ENCODE data around the gene HES7.

The HES7 gene

GRCh38 chr17:8138374-8138671, 14.4 kb upstream of the HES7 start:
- no peak for DNase-seq (ENCODE audit: low read depth in 2 of 2)
- TF ChIP-seq CTCF (IDR thresholded peaks at IDR 0.05; ENCODE audit: low read depth, low read length) = no peak
- H3K4me3 ChIP-seq (replicated peaks in 1 of 2; ENCODE audit: low read depth in 2 of 2, low read length in 2 of 2) = peak overlapping the region in 1 of 2 donors; percentile 34

- H3K4me3 ChIP-seq (replicated peaks in 1 of 2; ENCODE audit: low read depth in 2 of 2, low read length in 2 of 2) = peak overlapping the region in 1 of 2 donors; percentile 34
- DNase-seq (ENCODE audit: low read depth in 2 of 2) = no peak
- TF ChIP-seq CTCF (IDR thresholded peaks at IDR 0.05; ENCODE audit: low read depth, low read length) = no peak
Measured at GRCh38 chr17:8137645-8138373, 13.9 kb upstream of the HES7 start.

- H3K4me3 ChIP-seq (replicated peaks in 1 of 2; ENCODE audit: low read depth in 2 of 2, low read length in 2 of 2) = no peak overlapping the region
- TF ChIP-seq CTCF (IDR thresholded peaks at IDR 0.05; ENCODE audit: low read depth, low read length) = no peak
- DNase-seq (ENCODE audit: low read depth in 2 of 2) = no peak
Measured at GRCh38 chr17:8133941-8134340, 10.0 kb upstream of the HES7 start.

- no peak overlapping the region for H3K4me3 ChIP-seq (replicated peaks in 1 of 2; ENCODE audit: low read depth in 2 of 2, low read length in 2 of 2)
- no peak for DNase-seq (ENCODE audit: low read depth in 2 of 2)
- TF ChIP-seq CTCF (IDR thresholded peaks at IDR 0.05; ENCODE audit: low read depth, low read length) = no peak
Measured at GRCh38 chr17:8133399-8133798, 9.5 kb upstream of the HES7 start.

- DNase-seq (ENCODE audit: low read depth in 2 of 2) = no peak
- TF ChIP-seq CTCF (IDR thresholded peaks at IDR 0.05; ENCODE audit: low read depth, low read length) = no peak
- no peak overlapping the region for H3K4me3 ChIP-seq (replicated peaks in 1 of 2; ENCODE audit: low read depth in 2 of 2, low read length in 2 of 2)
Measured at GRCh38 chr17:8131844-8132441, 8.0 kb upstream of the HES7 start.

GRCh38 chr17:8128125-8128784, 4.3 kb upstream of the HES7 start:
- no peak overlapping the region for H3K4me3 ChIP-seq (replicated peaks in 1 of 2; ENCODE audit: low read depth in 2 of 2, low read length in 2 of 2)
- no peak for DNase-seq (ENCODE audit: low read depth in 2 of 2)
- TF ChIP-seq CTCF (IDR thresholded peaks at IDR 0.05; ENCODE audit: low read depth, low read length) = no peak
